ENCODE measurements around the gene TUBA1C. TPM values are rescaled to one million over a fixed set of nuclear protein-coding genes. Genes with fewer than 3 reads are reported as not detected.

Gene TUBA1C
- total RNA-seq, 1 experiment from 2014 or later = 540 TPM

DNA sequence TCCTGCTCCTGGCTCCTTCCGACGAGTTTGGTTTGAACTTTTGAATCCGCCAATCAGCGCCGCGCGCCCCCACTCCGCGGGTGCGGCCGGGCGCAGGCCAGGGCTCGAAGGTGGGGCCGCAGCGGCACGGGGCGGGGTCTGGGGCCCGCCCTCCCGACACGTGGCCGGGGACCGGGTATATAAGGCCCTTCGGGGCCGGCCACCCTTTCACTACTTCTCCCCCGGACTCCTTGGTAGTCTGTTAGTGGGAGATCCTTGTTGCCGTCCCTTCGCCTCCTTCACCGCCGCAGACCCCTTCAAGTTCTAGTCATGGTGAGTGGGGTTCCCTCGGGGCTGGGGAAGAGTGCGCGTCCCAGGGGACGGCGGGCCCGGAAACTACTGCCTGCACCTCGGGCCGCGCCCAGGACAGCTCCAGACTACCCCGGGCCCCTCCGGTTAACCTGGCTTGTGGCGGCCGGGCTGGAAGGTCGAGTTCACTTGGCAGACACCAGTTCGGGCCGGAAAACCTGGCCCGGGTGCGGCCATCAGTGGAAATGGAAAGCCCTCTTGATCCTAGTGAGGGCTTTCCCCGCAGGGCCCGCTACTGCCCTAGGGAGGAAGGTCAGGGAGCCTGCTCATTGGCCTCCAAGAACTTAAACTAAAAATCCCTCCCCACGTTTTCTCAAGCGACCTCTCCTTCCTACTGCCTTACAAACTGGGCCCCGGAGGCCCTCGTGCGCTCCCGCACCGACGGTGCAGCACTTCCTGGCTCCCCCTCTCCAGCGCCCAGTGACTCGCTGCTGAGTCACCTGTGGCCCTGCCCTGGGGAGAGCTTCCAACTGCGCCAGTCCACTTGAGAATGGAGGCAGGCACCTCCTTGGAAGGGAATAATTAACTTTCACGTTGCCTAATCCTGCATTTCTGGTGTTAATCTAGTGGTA is at the start of gene TUBA1C (continued):
- TF ChIP-seq, protein P1, sequence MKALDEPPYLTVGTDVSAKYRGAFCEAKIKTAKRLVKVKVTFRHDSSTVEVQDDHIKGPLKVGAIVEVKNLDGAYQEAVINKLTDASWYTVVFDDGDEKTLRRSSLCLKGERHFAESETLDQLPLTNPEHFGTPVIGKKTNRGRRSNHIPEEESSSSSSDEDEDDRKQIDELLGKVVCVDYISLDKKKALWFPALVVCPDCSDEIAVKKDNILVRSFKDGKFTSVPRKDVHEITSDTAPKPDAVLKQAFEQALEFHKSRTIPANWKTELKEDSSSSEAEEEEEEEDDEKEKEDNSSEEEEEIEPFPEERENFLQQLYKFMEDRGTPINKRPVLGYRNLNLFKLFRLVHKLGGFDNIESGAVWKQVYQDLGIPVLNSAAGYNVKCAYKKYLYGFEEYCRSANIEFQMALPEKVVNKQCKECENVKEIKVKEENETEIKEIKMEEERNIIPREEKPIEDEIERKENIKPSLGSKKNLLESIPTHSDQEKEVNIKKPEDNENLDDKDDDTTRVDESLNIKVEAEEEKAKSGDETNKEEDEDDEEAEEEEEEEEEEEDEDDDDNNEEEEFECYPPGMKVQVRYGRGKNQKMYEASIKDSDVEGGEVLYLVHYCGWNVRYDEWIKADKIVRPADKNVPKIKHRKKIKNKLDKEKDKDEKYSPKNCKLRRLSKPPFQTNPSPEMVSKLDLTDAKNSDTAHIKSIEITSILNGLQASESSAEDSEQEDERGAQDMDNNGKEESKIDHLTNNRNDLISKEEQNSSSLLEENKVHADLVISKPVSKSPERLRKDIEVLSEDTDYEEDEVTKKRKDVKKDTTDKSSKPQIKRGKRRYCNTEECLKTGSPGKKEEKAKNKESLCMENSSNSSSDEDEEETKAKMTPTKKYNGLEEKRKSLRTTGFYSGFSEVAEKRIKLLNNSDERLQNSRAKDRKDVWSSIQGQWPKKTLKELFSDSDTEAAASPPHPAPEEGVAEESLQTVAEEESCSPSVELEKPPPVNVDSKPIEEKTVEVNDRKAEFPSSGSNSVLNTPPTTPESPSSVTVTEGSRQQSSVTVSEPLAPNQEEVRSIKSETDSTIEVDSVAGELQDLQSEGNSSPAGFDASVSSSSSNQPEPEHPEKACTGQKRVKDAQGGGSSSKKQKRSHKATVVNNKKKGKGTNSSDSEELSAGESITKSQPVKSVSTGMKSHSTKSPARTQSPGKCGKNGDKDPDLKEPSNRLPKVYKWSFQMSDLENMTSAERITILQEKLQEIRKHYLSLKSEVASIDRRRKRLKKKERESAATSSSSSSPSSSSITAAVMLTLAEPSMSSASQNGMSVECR (CRISPR knock-in tag; IDR thresholded peaks at IDR 0.05; ENCODE audit: borderline replicate concordance) = no peak
- TF ChIP-seq SMAD4 (CRISPR knock-in tag; IDR thresholded peaks at IDR 0.05) (no peak), TP53 (CRISPR knock-in tag; IDR thresholded peaks at IDR 0.05) (no peak; the same call in 1 of the 2 replicates), MYBL2 (CRISPR knock-in tag; IDR thresholded peaks at IDR 0.05) (peak; percentile 100), SOX15 (CRISPR knock-in tag; IDR thresholded peaks at IDR 0.05) (no peak), NR3C1 (CRISPR knock-in tag; conservative IDR thresholded peaks at IDR 0.05; ENCODE audit: low read depth) (no peak), TEAD1 (CRISPR knock-in tag; IDR thresholded peaks at IDR 0.05) (0 out of 2 replicates have a peak, but pooled peaks have one; percentile 31), ZNF671 (CRISPR knock-in tag; IDR thresholded peaks at IDR 0.05) (peak; percentile 84; the same call in 1 of the 2 replicates), ELF4 (CRISPR knock-in tag; IDR thresholded peaks at IDR 0.05; ENCODE audit: low read depth) (0 out of 2 replicates have a peak, but pooled peaks have one; percentile 89), ZBTB21 (CRISPR knock-in tag; IDR thresholded peaks at IDR 0.05; ENCODE audit: borderline replicate concordance) (no peak), NFATC4 (CRISPR knock-in tag; IDR thresholded peaks at IDR 0.05) (peak; percentile 72), GABPB1 (CRISPR knock-in tag; IDR thresholded peaks at IDR 0.05) (peak; percentile 47; the same call in 1 of the 2 replicates), CBFB (CRISPR knock-in tag; IDR thresholded peaks at IDR 0.05; ENCODE audit: low read depth) (no peak), SP1 (CRISPR knock-in tag; conservative IDR thresholded peaks at IDR 0.05) (peak; percentile 81), ZNF232 (CRISPR knock-in tag; IDR thresholded peaks at IDR 0.05) (no peak), EMX1 (CRISPR knock-in tag; IDR thresholded peaks at IDR 0.05) (no peak), NR1H2 (CRISPR knock-in tag; IDR thresholded peaks at IDR 0.05) (no peak), NFYB (CRISPR knock-in tag; conservative IDR thresholded peaks at IDR 0.05; ENCODE audit: low read depth) (peak; percentile 84)
- TF ChIP-seq, protein P2, sequence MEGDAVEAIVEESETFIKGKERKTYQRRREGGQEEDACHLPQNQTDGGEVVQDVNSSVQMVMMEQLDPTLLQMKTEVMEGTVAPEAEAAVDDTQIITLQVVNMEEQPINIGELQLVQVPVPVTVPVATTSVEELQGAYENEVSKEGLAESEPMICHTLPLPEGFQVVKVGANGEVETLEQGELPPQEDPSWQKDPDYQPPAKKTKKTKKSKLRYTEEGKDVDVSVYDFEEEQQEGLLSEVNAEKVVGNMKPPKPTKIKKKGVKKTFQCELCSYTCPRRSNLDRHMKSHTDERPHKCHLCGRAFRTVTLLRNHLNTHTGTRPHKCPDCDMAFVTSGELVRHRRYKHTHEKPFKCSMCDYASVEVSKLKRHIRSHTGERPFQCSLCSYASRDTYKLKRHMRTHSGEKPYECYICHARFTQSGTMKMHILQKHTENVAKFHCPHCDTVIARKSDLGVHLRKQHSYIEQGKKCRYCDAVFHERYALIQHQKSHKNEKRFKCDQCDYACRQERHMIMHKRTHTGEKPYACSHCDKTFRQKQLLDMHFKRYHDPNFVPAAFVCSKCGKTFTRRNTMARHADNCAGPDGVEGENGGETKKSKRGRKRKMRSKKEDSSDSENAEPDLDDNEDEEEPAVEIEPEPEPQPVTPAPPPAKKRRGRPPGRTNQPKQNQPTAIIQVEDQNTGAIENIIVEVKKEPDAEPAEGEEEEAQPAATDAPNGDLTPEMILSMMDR (IDR thresholded peaks at IDR 0.05) = no peak
- TF ChIP-seq, protein P3, sequence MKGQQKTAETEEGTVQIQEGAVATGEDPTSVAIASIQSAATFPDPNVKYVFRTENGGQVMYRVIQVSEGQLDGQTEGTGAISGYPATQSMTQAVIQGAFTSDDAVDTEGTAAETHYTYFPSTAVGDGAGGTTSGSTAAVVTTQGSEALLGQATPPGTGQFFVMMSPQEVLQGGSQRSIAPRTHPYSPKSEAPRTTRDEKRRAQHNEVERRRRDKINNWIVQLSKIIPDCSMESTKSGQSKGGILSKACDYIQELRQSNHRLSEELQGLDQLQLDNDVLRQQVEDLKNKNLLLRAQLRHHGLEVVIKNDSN (CRISPR knock-in tag; IDR thresholded peaks at IDR 0.05) = peak; percentile 86
- TF ChIP-seq, protein P4, sequence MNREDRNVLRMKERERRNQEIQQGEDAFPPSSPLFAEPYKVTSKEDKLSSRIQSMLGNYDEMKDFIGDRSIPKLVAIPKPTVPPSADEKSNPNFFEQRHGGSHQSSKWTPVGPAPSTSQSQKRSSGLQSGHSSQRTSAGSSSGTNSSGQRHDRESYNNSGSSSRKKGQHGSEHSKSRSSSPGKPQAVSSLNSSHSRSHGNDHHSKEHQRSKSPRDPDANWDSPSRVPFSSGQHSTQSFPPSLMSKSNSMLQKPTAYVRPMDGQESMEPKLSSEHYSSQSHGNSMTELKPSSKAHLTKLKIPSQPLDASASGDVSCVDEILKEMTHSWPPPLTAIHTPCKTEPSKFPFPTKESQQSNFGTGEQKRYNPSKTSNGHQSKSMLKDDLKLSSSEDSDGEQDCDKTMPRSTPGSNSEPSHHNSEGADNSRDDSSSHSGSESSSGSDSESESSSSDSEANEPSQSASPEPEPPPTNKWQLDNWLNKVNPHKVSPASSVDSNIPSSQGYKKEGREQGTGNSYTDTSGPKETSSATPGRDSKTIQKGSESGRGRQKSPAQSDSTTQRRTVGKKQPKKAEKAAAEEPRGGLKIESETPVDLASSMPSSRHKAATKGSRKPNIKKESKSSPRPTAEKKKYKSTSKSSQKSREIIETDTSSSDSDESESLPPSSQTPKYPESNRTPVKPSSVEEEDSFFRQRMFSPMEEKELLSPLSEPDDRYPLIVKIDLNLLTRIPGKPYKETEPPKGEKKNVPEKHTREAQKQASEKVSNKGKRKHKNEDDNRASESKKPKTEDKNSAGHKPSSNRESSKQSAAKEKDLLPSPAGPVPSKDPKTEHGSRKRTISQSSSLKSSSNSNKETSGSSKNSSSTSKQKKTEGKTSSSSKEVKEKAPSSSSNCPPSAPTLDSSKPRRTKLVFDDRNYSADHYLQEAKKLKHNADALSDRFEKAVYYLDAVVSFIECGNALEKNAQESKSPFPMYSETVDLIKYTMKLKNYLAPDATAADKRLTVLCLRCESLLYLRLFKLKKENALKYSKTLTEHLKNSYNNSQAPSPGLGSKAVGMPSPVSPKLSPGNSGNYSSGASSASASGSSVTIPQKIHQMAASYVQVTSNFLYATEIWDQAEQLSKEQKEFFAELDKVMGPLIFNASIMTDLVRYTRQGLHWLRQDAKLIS (CRISPR knock-in tag; IDR thresholded peaks at IDR 0.05; ENCODE audit: borderline replicate concordance) = no peak
- TF ChIP-seq, protein P5, sequence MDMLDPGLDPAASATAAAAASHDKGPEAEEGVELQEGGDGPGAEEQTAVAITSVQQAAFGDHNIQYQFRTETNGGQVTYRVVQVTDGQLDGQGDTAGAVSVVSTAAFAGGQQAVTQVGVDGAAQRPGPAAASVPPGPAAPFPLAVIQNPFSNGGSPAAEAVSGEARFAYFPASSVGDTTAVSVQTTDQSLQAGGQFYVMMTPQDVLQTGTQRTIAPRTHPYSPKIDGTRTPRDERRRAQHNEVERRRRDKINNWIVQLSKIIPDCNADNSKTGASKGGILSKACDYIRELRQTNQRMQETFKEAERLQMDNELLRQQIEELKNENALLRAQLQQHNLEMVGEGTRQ (CRISPR knock-in tag; IDR thresholded peaks at IDR 0.05) = peak; percentile 94
- TF ChIP-seq, protein P6, sequence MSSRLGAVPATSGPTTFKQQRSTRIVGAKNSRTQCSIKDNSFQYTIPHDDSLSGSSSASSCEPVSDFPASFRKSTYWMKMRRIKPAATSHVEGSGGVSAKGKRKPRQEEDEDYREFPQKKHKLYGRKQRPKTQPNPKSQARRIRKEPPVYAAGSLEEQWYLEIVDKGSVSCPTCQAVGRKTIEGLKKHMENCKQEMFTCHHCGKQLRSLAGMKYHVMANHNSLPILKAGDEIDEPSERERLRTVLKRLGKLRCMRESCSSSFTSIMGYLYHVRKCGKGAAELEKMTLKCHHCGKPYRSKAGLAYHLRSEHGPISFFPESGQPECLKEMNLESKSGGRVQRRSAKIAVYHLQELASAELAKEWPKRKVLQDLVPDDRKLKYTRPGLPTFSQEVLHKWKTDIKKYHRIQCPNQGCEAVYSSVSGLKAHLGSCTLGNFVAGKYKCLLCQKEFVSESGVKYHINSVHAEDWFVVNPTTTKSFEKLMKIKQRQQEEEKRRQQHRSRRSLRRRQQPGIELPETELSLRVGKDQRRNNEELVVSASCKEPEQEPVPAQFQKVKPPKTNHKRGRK (CRISPR knock-in tag; IDR thresholded peaks at IDR 0.05; ENCODE audit: borderline replicate concordance) = no peak
- TF ChIP-seq, protein P7, sequence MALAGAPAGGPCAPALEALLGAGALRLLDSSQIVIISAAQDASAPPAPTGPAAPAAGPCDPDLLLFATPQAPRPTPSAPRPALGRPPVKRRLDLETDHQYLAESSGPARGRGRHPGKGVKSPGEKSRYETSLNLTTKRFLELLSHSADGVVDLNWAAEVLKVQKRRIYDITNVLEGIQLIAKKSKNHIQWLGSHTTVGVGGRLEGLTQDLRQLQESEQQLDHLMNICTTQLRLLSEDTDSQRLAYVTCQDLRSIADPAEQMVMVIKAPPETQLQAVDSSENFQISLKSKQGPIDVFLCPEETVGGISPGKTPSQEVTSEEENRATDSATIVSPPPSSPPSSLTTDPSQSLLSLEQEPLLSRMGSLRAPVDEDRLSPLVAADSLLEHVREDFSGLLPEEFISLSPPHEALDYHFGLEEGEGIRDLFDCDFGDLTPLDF (CRISPR knock-in tag; IDR thresholded peaks at IDR 0.05) = peak; percentile 79; the same call in 1 of the 2 replicates

All from WTC11 (cell line).